ENCODE results near the gene RERG.

RERG gene

GRCh38 chr12:15186597-15186996, 34.6 kb downstream of the RERG start:
- DNase-seq (ENCODE audit: low read depth), result no peak

DNA sequence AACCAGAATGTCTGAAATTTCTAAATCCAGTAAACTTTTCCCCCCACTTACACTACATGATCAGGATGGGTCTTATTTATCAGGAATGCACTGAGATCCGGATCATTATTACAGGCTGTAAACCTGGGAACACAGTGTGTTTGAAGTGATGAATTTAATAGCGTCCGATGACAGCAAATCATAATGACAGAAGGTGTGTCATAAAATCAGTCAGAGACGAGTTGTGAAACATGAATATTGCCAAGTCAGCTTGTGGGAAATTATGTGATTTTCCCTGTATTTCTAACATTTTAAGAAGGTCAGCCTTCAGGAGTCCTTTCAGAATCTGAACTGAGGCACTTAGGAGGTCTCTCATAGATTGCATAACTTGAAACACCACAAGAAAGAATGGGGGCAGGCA, 36.7 kb downstream of the RERG start:
- DNase-seq (ENCODE audit: low read depth), result no peak

GRCh38 chr12:15183821-15184220, 37.4 kb downstream of the RERG start:
- DNase-seq (ENCODE audit: low read depth), result no peak

DNA sequence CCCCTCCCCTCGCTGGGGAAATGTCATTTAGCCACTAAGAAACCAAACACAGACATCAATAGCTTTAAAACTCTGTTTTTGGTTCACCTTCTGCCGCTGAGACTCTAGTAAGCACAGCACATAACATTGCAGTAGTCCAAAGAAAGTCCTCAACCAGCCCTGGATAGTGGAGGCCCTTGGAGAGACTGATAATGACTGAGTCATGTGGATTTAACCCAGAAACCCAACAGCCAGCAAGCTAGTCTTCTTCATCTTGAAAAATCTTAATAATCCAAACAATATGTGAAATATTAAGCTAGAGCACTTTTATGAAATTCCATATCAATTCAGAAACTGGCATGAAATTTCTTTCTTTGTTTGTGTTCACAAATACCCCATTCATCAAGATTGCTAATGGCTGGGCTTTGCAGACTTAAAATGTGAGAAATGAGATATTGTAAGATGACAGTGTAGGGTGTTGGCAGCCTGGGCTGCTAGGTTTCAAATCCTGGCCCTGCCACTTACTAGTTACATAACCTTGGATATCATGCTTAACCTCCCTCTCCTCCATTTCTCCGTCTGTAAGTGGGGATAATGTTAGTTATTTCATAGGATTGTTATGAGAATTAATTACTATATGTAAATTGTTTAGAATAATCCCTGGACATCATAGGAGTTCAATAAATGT, 40.1 kb downstream of the RERG start:
- DNase-seq (ENCODE audit: low read depth), result no peak

DNA sequence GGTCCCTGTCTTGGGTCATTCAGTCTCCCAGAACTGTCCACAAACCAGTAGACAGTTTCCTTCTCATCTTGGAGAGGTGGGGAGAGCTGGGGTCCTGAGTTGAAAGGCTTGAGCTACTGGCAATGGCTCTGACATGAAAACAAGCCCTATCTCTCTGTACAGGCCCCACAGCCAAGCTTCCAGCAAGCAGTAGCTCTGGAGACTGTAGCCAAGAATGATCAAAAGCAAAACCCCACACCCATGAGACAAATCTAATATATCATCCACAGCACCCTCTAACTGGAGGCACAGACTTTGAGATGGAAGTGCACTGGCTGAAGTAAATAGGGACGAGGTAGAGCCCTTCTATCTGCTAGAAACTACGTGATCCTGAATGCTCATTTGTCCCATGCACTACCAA, 40.9 kb downstream of the RERG start:
- DNase-seq (ENCODE audit: low read depth), result no peak

GRCh38 chr12:15179672-15180071, 41.5 kb downstream of the RERG start:
- DNase-seq (ENCODE audit: low read depth), result no peak

DNA sequence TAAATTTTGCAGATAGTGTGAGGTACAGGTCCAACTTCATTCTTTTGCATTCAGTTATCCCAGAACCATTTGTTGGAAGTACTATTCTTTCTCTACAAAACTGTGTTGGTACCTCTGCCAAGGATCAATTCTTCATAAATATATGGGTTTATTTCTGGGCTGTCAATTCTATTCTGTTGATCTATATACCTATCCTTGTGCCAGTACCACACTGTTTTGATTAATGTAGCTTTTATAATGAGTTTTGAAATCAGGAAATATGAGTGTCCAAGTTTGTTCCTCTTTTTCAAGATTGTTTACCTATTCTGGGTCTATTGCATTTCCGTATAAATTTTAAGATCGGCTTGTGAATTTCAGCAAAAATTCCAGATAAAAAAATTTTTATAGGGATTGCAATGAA, 48.1 kb downstream of the RERG start:
- DNase-seq (ENCODE audit: low read depth), result no peak

- no peak for DNase-seq (ENCODE audit: low read depth)
Observed at GRCh38 chr12:15172060-15172822, 49.0 kb downstream of the RERG start.

DNA sequence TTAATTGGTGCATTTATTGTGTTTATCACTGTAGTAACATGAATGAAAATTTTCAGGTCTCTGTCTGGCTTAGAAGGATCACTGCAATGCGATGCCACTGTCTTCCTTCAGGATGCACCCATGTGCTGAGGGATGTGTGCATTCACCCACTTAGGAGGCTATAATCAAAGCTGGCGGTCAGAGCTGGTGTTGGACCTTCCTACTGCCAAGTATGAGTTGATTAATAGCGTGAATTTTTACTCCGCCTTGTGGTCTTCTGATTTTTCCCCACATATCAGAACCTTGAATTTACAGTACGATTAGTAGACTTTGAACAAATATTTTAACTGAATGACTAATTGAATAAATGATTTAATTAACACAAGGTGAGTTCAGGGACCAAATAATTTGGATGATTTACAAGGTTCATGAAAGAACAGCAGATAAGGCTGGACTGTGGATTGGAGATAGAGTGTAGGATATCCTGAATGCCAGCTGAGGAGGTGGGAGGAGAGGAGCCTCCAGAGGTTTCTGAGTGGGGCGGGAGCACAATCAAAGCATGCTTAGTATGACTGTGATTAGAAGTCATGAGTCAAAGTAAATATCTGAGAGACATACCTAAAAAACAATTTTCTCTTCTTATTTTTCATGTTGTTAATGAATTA, 50.1 kb downstream of the RERG start:
- no peak for DNase-seq (ENCODE audit: low read depth)

GRCh38 chr12:15168026-15168678, 53.1 kb downstream of the RERG start:
- DNase-seq (ENCODE audit: low read depth), result no peak

- DNase-seq (ENCODE audit: low read depth), result no peak
Observed at GRCh38 chr12:15165012-15165659, 56.1 kb downstream of the RERG start.

DNA sequence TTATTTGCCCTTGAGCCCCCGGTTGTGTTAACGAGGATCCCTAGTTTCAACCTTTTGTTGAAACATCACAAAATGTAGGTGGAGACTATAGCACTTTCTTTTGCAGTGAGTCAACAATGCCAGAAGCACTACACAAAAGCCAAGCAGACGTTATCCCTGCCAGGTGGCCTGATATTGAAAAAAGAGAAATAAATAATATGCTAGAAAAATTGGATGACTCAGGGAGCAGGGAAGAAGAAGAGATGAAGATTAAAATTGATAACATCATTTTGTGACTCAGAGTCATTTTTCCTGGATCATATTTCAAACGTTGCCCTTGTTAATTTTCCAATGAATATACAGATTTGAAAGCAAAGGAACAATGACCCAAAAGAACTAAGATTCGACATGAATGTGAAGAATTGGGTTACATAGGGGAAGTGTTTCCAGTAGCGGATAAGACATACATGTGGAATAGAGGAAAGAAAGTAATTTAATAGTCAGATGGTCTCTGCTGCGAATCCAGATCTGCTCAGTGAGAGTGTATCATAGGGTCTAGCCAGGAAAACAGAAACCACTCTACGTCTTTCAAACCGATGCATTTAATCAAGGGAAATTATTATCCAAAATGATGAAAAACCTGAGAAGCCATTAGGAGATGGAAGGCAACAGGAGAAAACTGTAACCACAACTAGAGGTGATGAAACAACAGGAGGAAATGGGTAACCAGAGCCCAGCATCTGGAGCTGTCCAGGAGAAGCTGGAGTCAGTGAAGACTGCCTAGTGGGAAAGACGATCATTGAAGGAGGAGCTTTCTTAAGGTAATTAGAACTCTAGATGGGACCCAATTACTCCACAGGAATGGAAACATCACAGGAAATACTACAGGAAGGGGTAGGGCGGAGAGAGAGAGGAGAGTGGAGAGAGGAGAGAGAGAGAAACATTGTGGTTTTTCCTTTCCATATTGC, 57.9 kb downstream of the RERG start:
- DNase-seq (ENCODE audit: low read depth), result no peak

DNA sequence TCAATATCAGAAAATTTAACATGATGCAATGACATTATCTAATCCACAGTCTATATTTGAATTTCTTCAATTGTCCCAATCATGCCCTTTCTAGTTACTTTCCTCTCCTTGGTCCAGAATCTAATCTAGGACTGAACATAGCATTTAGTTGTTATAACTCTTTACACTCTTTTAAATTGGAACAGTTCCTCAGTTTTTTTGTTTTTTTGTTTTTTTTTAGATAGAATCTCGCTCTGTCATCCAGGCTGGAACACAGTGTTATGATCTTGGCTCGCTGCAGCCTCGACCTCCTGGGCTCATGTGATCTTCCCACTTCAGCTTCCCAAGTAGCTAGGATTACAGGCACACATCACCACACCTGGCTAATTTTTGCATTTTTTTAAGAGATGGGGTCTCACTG, 63.1 kb downstream of the RERG start:
- DNase-seq (ENCODE audit: low read depth), result no peak

- no peak for DNase-seq (ENCODE audit: low read depth)
Observed at GRCh38 chr12:15157269-15157671, 63.9 kb downstream of the RERG start.

GRCh38 chr12:15155271-15155670, 65.9 kb downstream of the RERG start:
- DNase-seq (ENCODE audit: low read depth), result no peak

- DNase-seq (ENCODE audit: low read depth), result no peak
Observed at GRCh38 chr12:15154103-15154502, 67.1 kb downstream of the RERG start.

- no peak for DNase-seq (ENCODE audit: low read depth)
Observed at GRCh38 chr12:15152868-15153267, 68.3 kb downstream of the RERG start.

- no peak for DNase-seq (ENCODE audit: low read depth)
Observed at GRCh38 chr12:15152456-15152855, 68.8 kb downstream of the RERG start.

GRCh38 chr12:15151161-15152091, 69.8 kb downstream of the RERG start:
- no peak for DNase-seq (ENCODE audit: low read depth)

DNA sequence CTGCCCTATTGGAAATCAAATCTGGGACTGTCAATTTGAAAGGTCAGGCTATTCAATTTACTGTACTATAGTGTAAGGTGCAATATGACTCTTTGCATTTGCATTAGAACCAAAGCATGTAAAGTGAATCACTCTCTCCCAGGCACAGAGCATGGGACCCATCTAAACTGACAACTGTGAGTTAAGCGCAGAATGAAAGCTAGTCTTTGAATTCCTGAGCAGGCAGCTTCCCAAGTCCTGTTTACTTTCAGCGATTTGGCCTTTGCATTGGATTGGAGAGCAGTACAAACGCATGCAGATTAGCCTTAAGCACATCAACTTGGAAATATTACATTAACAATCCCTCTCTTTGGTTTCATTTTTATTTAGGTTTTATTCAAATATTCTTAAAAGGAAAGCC, 74.6 kb downstream of the RERG start:
- no peak for DNase-seq (ENCODE audit: low read depth)
